H1 (cell line): ENCODE data around the gene GPM6B. TPM values are rescaled to one million over a fixed set of nuclear protein-coding genes. Genes with fewer than 3 reads are reported as not detected.

Source experiments
- CTCF ChIA-PET: fragments of 300-600 bp; sonication (Branson Sonifier 250); formaldehyde crosslinking; loops from one replicate; lab custom pipeline; 2021; ENCODE audit not compliant: partially characterized antibody; lab: Charles Lee
- POLR2A ChIA-PET: fragments of 300-600 bp; sonication (Branson Sonifier 250); formaldehyde crosslinking; loops from one replicate; lab custom pipeline; 2021; ENCODE audit warnings: inconsistent platforms; ENCODE audit not compliant: partially characterized antibody; lab: Charles Lee
- DNase-seq, 2 experiments: peaks; one replicate each; pipeline versions ENCODE4 v3.0.0 to v3.0.0-alpha.2; 2010 to 2022; ENCODE audit warnings: low spot score in 2 of 2, low read depth in 1 of 2, mixed read lengths in 1 of 2
- FAIRE-seq: peaks from 2 replicates; lab custom pipeline; 2011; peaks lifted over from hg19 to GRCh38; lab: Jason Lieb, UNC
- H2AFZ ChIP-seq: 2 replicates; pipeline ENCODE4 v1.8.1; 2012; ENCODE audit warnings: low read length, inconsistent platforms
- H2AK5ac ChIP-seq: 2 replicates; pipeline ENCODE4 v1.6.1; 2013; ENCODE audit warnings: low read depth, low read length
- H2BK120ac ChIP-seq: replicated peaks from 2 replicates; pipeline ENCODE3; 2013; ENCODE audit warnings: low read depth, low read length, inconsistent platforms
- H2BK12ac ChIP-seq: 2 replicates; pipeline ENCODE4 v1.6.1; 2013; ENCODE audit warnings: low read depth, low read length
- H2BK15ac ChIP-seq: 2 replicates; pipeline ENCODE4 v1.6.1; 2013; ENCODE audit warnings: low read length
- H2BK20ac ChIP-seq: 2 replicates; pipeline ENCODE4 v1.6.1; 2013; ENCODE audit warnings: low read length
- H2BK5ac ChIP-seq: 2 replicates; pipeline ENCODE4 v1.6.1; 2013; ENCODE audit warnings: low read depth, low read length
- H3K14ac ChIP-seq: 2 replicates; pipeline ENCODE4 v1.6.1; 2013; ENCODE audit warnings: inconsistent platforms; ENCODE audit not compliant: insufficient read length
- H3K18ac ChIP-seq: 2 replicates; pipeline ENCODE4 v1.6.1; 2013; ENCODE audit warnings: low read length; ENCODE audit errors: extremely low read depth
- H3K23ac ChIP-seq: 2 replicates; pipeline ENCODE4 v1.6.1; 2013; ENCODE audit warnings: inconsistent platforms; ENCODE audit not compliant: insufficient read length
- H3K23me2 ChIP-seq: 2 replicates; pipeline ENCODE4 v1.6.1; 2013; ENCODE audit warnings: low read depth, low read length
- H3K27ac ChIP-seq: 2 replicates; pipeline ENCODE4 v1.6.1; 2011; ENCODE audit warnings: low read depth, low read length, inconsistent platforms
- H3K27me3 ChIP-seq, 4 experiments: replicated peaks in 1 of 4; 1 replicate in 1 of 4; 2 replicates in 3 of 4; pipeline versions ENCODE4 v1.6.1 to v1.8.1; 2011 to 2013; ENCODE audit warnings: low read length in 3 of 4, mild to moderate bottlenecking in 3 of 4, inconsistent platforms in 2 of 4, mixed read lengths in 2 of 4, moderate library complexity in 1 of 4; ENCODE audit not compliant: control insufficient read depth in 3 of 4, insufficient read depth in 3 of 4; ENCODE audit errors: extremely low read depth in 1 of 4
- H3K36me3 ChIP-seq, 4 experiments: 2 replicates each; pipeline versions ENCODE4 v1.6.1 to v1.8.1; 2011 to 2013; ENCODE audit warnings: mild to moderate bottlenecking in 4 of 4, low read length in 3 of 4, moderate library complexity in 2 of 4, control low read depth in 1 of 4, inconsistent platforms in 1 of 4; ENCODE audit not compliant: insufficient read depth in 4 of 4, control insufficient read depth in 2 of 4
- H3K4ac ChIP-seq: replicated peaks from 2 replicates; pipeline ENCODE3; 2013; ENCODE audit warnings: low read length, low read depth, mixed read lengths, inconsistent platforms; ENCODE audit not compliant: insufficient read length
- H3K4me1 ChIP-seq, 4 experiments: replicated peaks in 1 of 4; 1 replicate in 1 of 4; 2 replicates in 3 of 4; pipeline versions ENCODE4 v1.6.1 to v1.8.1; 2011 to 2013; ENCODE audit warnings: low read length in 3 of 4, inconsistent platforms in 2 of 4, mixed read lengths in 1 of 4; ENCODE audit not compliant: insufficient read depth in 4 of 4, control insufficient read depth in 3 of 4
- H3K4me2 ChIP-seq, 2 experiments: 2 replicates each; pipeline versions ENCODE4 v1.6.1 to v1.8.1; 2011 to 2013; ENCODE audit warnings: low read depth in 2 of 2, low read length in 2 of 2, control low read depth in 1 of 2, inconsistent platforms in 1 of 2, mild to moderate bottlenecking in 1 of 2; ENCODE audit not compliant: insufficient read depth in 1 of 2
- H3K4me3 ChIP-seq, 4 experiments: fragments of 200-600, 300-600 bp in 1 of 4; sonication (generic), shearing (Covaris generic), sonication (Bioruptor Twin) in 1 of 4; 2 replicates each; pipeline versions ENCODE4 v1.5.1 to v1.8.1; 2011 to 2016; ENCODE audit warnings: low read length in 4 of 4, low read depth in 3 of 4, control low read depth in 2 of 4, inconsistent platforms in 2 of 4, mild to moderate bottlenecking in 2 of 4, mixed read lengths in 1 of 4, moderate library complexity in 1 of 4; ENCODE audit not compliant: insufficient read depth in 2 of 4; ENCODE audit errors: extremely low read depth in 1 of 4
- H3K56ac ChIP-seq: replicated peaks from 2 replicates; pipeline ENCODE3; 2013; ENCODE audit warnings: low read depth, mild to moderate bottlenecking, mixed read lengths, low read length, inconsistent platforms; ENCODE audit not compliant: insufficient read length
- H3K79me1 ChIP-seq: 2 replicates; pipeline ENCODE4 v1.6.1; 2013; ENCODE audit warnings: low read depth, low read length, control low read depth
- H3K79me2 ChIP-seq, 2 experiments: 2 replicates each; pipeline versions ENCODE4 v1.6.1 to v1.8.1; 2012 to 2013; ENCODE audit warnings: low read length in 2 of 2, mild to moderate bottlenecking in 2 of 2, inconsistent platforms in 1 of 2; ENCODE audit not compliant: insufficient read depth in 2 of 2, control insufficient read depth in 1 of 2
- H3K9ac ChIP-seq, 4 experiments: replicated peaks in 1 of 4; 1 replicate in 1 of 4; 2 replicates in 3 of 4; pipeline versions ENCODE4 v1.6.1 to v1.8.1; 2011 to 2013; ENCODE audit warnings: low read depth in 3 of 4, low read length in 3 of 4, control low read depth in 2 of 4, mild to moderate bottlenecking in 2 of 4, moderate library complexity in 2 of 4, inconsistent platforms in 1 of 4; ENCODE audit errors: extremely low read depth in 1 of 4
- H3K9me3 ChIP-seq, 2 experiments: 2 replicates each; pipeline versions ENCODE4 v1.6.1 to v1.8.1; 2012 to 2013; ENCODE audit warnings: mild to moderate bottlenecking in 2 of 2, moderate library complexity in 2 of 2, control low read depth in 1 of 2, inconsistent platforms in 1 of 2, low read depth in 1 of 2, low read length in 1 of 2, mixed read lengths in 1 of 2; ENCODE audit not compliant: insufficient read depth in 2 of 2
- H4K20me1 ChIP-seq, 2 experiments: replicated peaks in 1 of 2; 2 replicates each; pipeline versions ENCODE3 to v1.8.1; 2011 to 2013; ENCODE audit warnings: inconsistent platforms in 2 of 2, low read length in 2 of 2, mild to moderate bottlenecking in 1 of 2; ENCODE audit not compliant: insufficient read depth in 2 of 2, control insufficient read depth in 1 of 2
- H4K5ac ChIP-seq: 2 replicates; pipeline ENCODE4 v1.6.1; 2013; ENCODE audit warnings: low read length, low read depth, mixed read lengths, inconsistent platforms; ENCODE audit not compliant: insufficient read length
- H4K8ac ChIP-seq: 2 replicates; pipeline ENCODE4 v1.8.0; 2013; ENCODE audit warnings: mild to moderate bottlenecking, moderate library complexity, low read length, inconsistent platforms; ENCODE audit not compliant: insufficient read depth; ENCODE audit errors: extremely low read depth
- H4K91ac ChIP-seq: replicated peaks from 2 replicates; pipeline ENCODE3; 2013; ENCODE audit warnings: low read length, mixed read lengths, inconsistent platforms; ENCODE audit not compliant: insufficient read length
- CHD2 ChIP-seq: IDR thresholded peaks from 2 replicates; pipeline ENCODE4 v1.6.1; 2012; ENCODE audit warnings: low read length, improper control_type of control experiment
- POLR2A ChIP-seq, 2 experiments: IDR thresholded peaks; 1 replicate in 1 of 2; 2 replicates in 1 of 2; pipeline ENCODE4 v1.6.1; 2011; ENCODE audit warnings: low read depth in 2 of 2, low read length in 2 of 2, mild to moderate bottlenecking in 2 of 2; ENCODE audit errors: control extremely low read depth in 1 of 2
- WGBS, 2 experiments: shearing (Covaris generic) in 1 of 2; methylation state at CpG; one replicate each; pipeline versions ENCODE4 v1.1.6 to v1.1.7; 2013 to 2015; ENCODE audit warnings: low lambda C conversion rate in 2 of 2, mixed read lengths in 2 of 2, inconsistent platforms in 1 of 2, low coverage in 1 of 2, missing lambda C conversion rate in 1 of 2; ENCODE audit not compliant: insufficient replicate concordance in 2 of 2, insufficient coverage in 1 of 2, insufficient read length in 1 of 2; ENCODE audit errors: extremely low coverage in 1 of 2, missing lambda C conversion rate in 1 of 2; 5-methylcytosine and 5-hydroxymethylcytosine counted together
- polyA plus RNA-seq, 7 experiments: library from polyadenylated mRNA; depleted of rRNA in 3 of 7; stranded (reverse) in 5 of 7; unstranded in 2 of 7; fragments of >200 nt in 5 of 7; fragments of 200-250 nt in 2 of 7; gene quantifications; 1 replicate in 5 of 7; 2 replicates in 1 of 7; 4 replicates in 1 of 7; pipeline versions ENCODE4 v1.2.1 to v1.2.3, GENCODE V29; 2011 to 2013; ENCODE audit warnings: missing spikeins in 2 of 7, mixed read lengths in 2 of 7
- total RNA-seq: library from RNA; stranded (reverse); fragmentation: NEBNext Ultra II Directional; extraction: Animal tissue kit (Norgen Biotek cat#: 25700); gene quantifications from 2 replicates; pipeline ENCODE4 v1.2.1, GENCODE V29; 2021

Gene GPM6B
- total and polyA plus RNA-seq, 2 of the 8 experiments (the other 6 are each of a cell fraction or from before 2014, with no cell fraction given) = 132 to 175 TPM

GRCh38 chrX:13741695-13742094 is 75.2 kb downstream of the GPM6B start:
- Histone ChIP-seq H3K4me3 (no peak overlapping the region), H4K20me1 (no peaks in the 10 kb centered on the region), H3K4me2 (no peak overlapping the region), H2BK120ac (no peak overlapping the region), H3K18ac (no peak overlapping the region), H2BK15ac (no peak overlapping the region), H3K14ac (no peak overlapping the region), H2AK5ac (no peak overlapping the region), H3K4me1 (peaks cover 0 to 4% (median 0%) of the 10 kb centered on the region in 4 experiments; a peak in 1 of 7 replicates), H3K27me3 (no peaks in the 10 kb centered on the region), H3K9ac (no peak overlapping the region), H3K23ac (no peak overlapping the region), H2AFZ (no peak overlapping the region), H3K27ac (no peak overlapping the region), H3K79me1 (no peaks in the 10 kb centered on the region), H2BK20ac (no peak overlapping the region), H2BK5ac (no peak overlapping the region), H4K91ac (no peak overlapping the region), H4K5ac (no peak overlapping the region), H3K9me3 (no peaks in the 10 kb centered on the region), H4K8ac (no peak overlapping the region), H3K23me2 (no peaks in the 10 kb centered on the region), H2BK12ac (no peak overlapping the region), H3K4ac (no peak overlapping the region), H3K36me3 (peaks cover 2 to 43% (median 7%) of the 10 kb centered on the region in 4 experiments; a peak in 6 of 8 replicates), H3K79me2 (no peaks in the 10 kb centered on the region), H3K56ac (no peak overlapping the region)
- 84% methylated on average over 6 of the region's 6 CpGs; no CpG with 5 or more reads in 1 of the 2 experiments for WGBS, 2 experiments
- ChIA-PET POLR2A (interaction anchor here (0.6 to 1.5 kb wide), 3 partner anchors 8 to 44 kb away, joined by 3 read pairs; no protein-coding TSS in a partner anchor), CTCF (interaction anchor here (4.7 kb wide), 1 partner anchor 8 kb away, joined by 17 read pairs; no protein-coding TSS in a partner anchor)
- FAIRE-seq = no peak
- TF ChIP-seq POLR2A (IDR thresholded peaks at IDR 0.05; ENCODE audit: control extremely low read depth in 1 of 2, low read depth in 2 of 2, low read length in 2 of 2) = no peak
- no peak for TF ChIP-seq CHD2
- DNase-seq = no peak
